C4-2B (cell line): ENCODE results near the gene M6PR.

Experiments
- CTCF ChIP-seq: fragments of 450-650 bp; conservative IDR thresholded peaks from 2 replicates; pipeline ENCODE4 v1.5.1; 2017; ENCODE audit warnings: mild to moderate bottlenecking
- ZFX ChIP-seq: fragments of 450-650 bp; IDR thresholded peaks from 2 replicates; pipeline ENCODE4 v1.6.1; 2017

GRCh38 chr12:8946733-8947132 is 2.7 kb downstream of the M6PR start:
- TF ChIP-seq CTCF (no peak), ZFX (no peak)
